ENCODE measurements around the gene AGAP1. TPM values are rescaled to one million over a fixed set of nuclear protein-coding genes. Genes with fewer than 3 reads are reported as not detected.

The AGAP1 gene
- total and polyA plus RNA-seq, 2 donors from 2014 or later: 8.1 to 44.5 TPM

- Histone ChIP-seq H3K27me3 (ENCODE audit: control insufficient read depth, insufficient read depth, low read length) (no peaks in the 10 kb centered on the region), H3K27ac (ENCODE audit: low read depth in 2 of 2, low read length in 2 of 2) (no peak overlapping the region), H3K9ac (ENCODE audit: low read length in 3 of 3) (no peak overlapping the region), H3K36me3 (ENCODE audit: control insufficient read depth in 2 of 3, insufficient read depth in 3 of 3, low read length in 3 of 3) (peaks cover 0 to 2% (median 0%) of the 10 kb centered on the region in 3 donors), H3K9me3 (ENCODE audit: control insufficient read depth in 2 of 3, insufficient read depth in 1 of 3, low read length in 3 of 3) (no peaks in the 10 kb centered on the region), H3K4me1 (ENCODE audit: control insufficient read depth in 2 of 3, insufficient read depth in 2 of 3, low read depth in 1 of 3, low read length in 3 of 3) (no peaks in the 10 kb centered on the region), H3K4me3 (ENCODE audit: low read length in 3 of 3) (no peak overlapping the region)
- no peak for TF ChIP-seq CTCF (IDR thresholded peaks at IDR 0.05; ENCODE audit: borderline replicate concordance, extremely low read depth, insufficient read depth)
- no peak for FAIRE-seq
- DNase-seq: no peak
- intact Hi-C loops (cut with DNase I): no loop called here
These were observed 243.6 kb downstream of the AGAP1 start for GRCh38 chr2:235737396-235737795.

- intact Hi-C loops (cut with DNase I): no loop called here
- no peak for TF ChIP-seq CTCF (IDR thresholded peaks at IDR 0.05; ENCODE audit: borderline replicate concordance, extremely low read depth, insufficient read depth)
- H3K36me3 ChIP-seq (ENCODE audit: control insufficient read depth in 2 of 3, insufficient read depth in 3 of 3, low read length in 3 of 3): peaks cover 0 to 2% (median 0%) of the 10 kb centered on the region in 3 donors
- FAIRE-seq (no peak), DNase-seq (no peak)
- no peaks in the 10 kb centered on the region for H3K27me3 ChIP-seq (ENCODE audit: control insufficient read depth, insufficient read depth, low read length)
- no peak overlapping the region for H3K4me3 ChIP-seq (ENCODE audit: low read length in 3 of 3)
- no peaks in the 10 kb centered on the region for H3K9me3 ChIP-seq (ENCODE audit: control insufficient read depth in 2 of 3, insufficient read depth in 1 of 3, low read length in 3 of 3)
- no peak overlapping the region for H3K27ac ChIP-seq (ENCODE audit: low read depth in 2 of 2, low read length in 2 of 2)
- H3K9ac ChIP-seq (ENCODE audit: low read length in 3 of 3): no peak overlapping the region
- no peaks in the 10 kb centered on the region for H3K4me1 ChIP-seq (ENCODE audit: control insufficient read depth in 2 of 3, insufficient read depth in 2 of 3, low read depth in 1 of 3, low read length in 3 of 3)
These were observed 244.0 kb downstream of the AGAP1 start for GRCh38 chr2:235737840-235738239.

- DNase-seq: no peak
- intact Hi-C loops (cut with DNase I): loop anchor here (10.0 kb wide), 1 partner anchor 145 kb away; no protein-coding TSS in a partner anchor
- no peak for FAIRE-seq
These were observed 246.0 kb downstream of the AGAP1 start for GRCh38 chr2:235739704-235740415.

More at GRCh38 chr2:235739704-235740415, 246.0 kb downstream of the AGAP1 start:
- Histone ChIP-seq H3K4me1 (ENCODE audit: control insufficient read depth in 2 of 3, insufficient read depth in 2 of 3, low read depth in 1 of 3, low read length in 3 of 3) (no peaks in the 10 kb centered on the region), H3K27ac (ENCODE audit: low read depth in 2 of 2, low read length in 2 of 2) (no peak overlapping the region), H3K27me3 (ENCODE audit: control insufficient read depth, insufficient read depth, low read length) (no peaks in the 10 kb centered on the region), H3K9me3 (ENCODE audit: control insufficient read depth in 2 of 3, insufficient read depth in 1 of 3, low read length in 3 of 3) (no peaks in the 10 kb centered on the region), H3K4me3 (ENCODE audit: low read length in 3 of 3) (no peak overlapping the region), H3K36me3 (ENCODE audit: control insufficient read depth in 2 of 3, insufficient read depth in 3 of 3, low read length in 3 of 3) (peaks cover 0 to 4% (median 4%) of the 10 kb centered on the region in 3 donors), H3K9ac (ENCODE audit: low read length in 3 of 3) (no peak overlapping the region)
- no peak for TF ChIP-seq CTCF (IDR thresholded peaks at IDR 0.05; ENCODE audit: borderline replicate concordance, extremely low read depth, insufficient read depth)

All from kidney (tissue), 14 donors.